Dedifferentiated amniotic fluid mesenchymal stem cell (primary cell): ENCODE measurements around the gene DFFA.
"Not testable (repeated sequence)": the region's sequence is repeated elsewhere in the genome, so short reads cannot be mapped to it uniquely, and the experiment has no call there.

Source experiments
- DNase-seq: peaks from one replicate; pipeline ENCODE4 v3.0.0-alpha.2; 2016; ENCODE audit errors: extremely low spot score

DFFA gene

GRCh38 chr1:10506046-10506676 is 33.8 kb upstream of the DFFA start:
- not testable (repeated sequence) for DNase-seq

GRCh38 chr1:10504249-10504648 is 31.9 kb upstream of the DFFA start:
- no peak for DNase-seq

- no peak for DNase-seq
Measured at GRCh38 chr1:10502206-10502605, 29.9 kb upstream of the DFFA start.

GRCh38 chr1:10498231-10498630 is 25.9 kb upstream of the DFFA start:
- DNase-seq: no peak

GRCh38 chr1:10497109-10497508 is 24.8 kb upstream of the DFFA start:
- DNase-seq: no peak

- no peak for DNase-seq
Measured at GRCh38 chr1:10495952-10496351, 23.6 kb upstream of the DFFA start.

- no peak for DNase-seq
Measured at GRCh38 chr1:10495475-10495817, 23.1 kb upstream of the DFFA start.

GRCh38 chr1:10494754-10495474 is 22.6 kb upstream of the DFFA start:
- peak; percentile 71 for DNase-seq

GRCh38 chr1:10494418-10494753 is 22.1 kb upstream of the DFFA start:
- DNase-seq: no peak

GRCh38 chr1:10490286-10490970 is 18.1 kb upstream of the DFFA start:
- DNase-seq: no peak

GRCh38 chr1:10489291-10490055 is 17.1 kb upstream of the DFFA start:
- DNase-seq: no peak

- no peak for DNase-seq
Measured at GRCh38 chr1:10484521-10484920, 12.2 kb upstream of the DFFA start.

- no peak for DNase-seq
Measured at GRCh38 chr1:10480614-10481013, 8.3 kb upstream of the DFFA start.

GRCh38 chr1:10479296-10479695 is 7.0 kb upstream of the DFFA start:
- no peak for DNase-seq

- DNase-seq: no peak
Measured at GRCh38 chr1:10475510-10475909, 3.2 kb upstream of the DFFA start.

- peak; percentile 82 for DNase-seq
Measured at GRCh38 chr1:10474613-10475507, 2.5 kb upstream of the DFFA start, which contains the start of gene PEX14. Gene PEX14 (plus strand): TSS chr1:10474950. CDS start chr1:10474967, 17 bp downstream.

- not testable (repeated sequence) for DNase-seq
Measured at GRCh38 chr1:10474309-10474612, 1.9 kb upstream of the DFFA start.

GRCh38 chr1:10473145-10473765 is 926 bp upstream of the DFFA start:
- DNase-seq: no peak

- no peak for DNase-seq
Measured at GRCh38 chr1:10471411-10472219, 714 bp downstream of the DFFA start.

- DNase-seq: no peak
Measured at GRCh38 chr1:10470043-10470442, 2.3 kb downstream of the DFFA start.
